Loucy (cell line): Measurements from ENCODE around the gene ARG2.

Experiments
- CTCF ChIP-seq: fragments of 200-600 bp; sonication (generic); conservative IDR thresholded peaks from 2 replicates; pipeline ENCODE4 v1.5.1; 2014; ENCODE audit warnings: mild to moderate bottlenecking, antibody characterized with exemption, low read length
- EZH2phosphoT487 ChIP-seq: fragments of 200-600 bp; IDR thresholded peaks from 2 replicates; pipeline ENCODE4 v1.6.1; 2018; ENCODE audit warnings: antibody characterized with exemption, mild to moderate bottlenecking, moderate library complexity, borderline replicate concordance

- TF ChIP-seq CTCF (no peak), EZH2phosphoT487 (no peak)
Observed at GRCh38 chr14:67638642-67639041, 18.9 kb downstream of the ARG2 start.
